HepG2 (cell line): ENCODE results near the gene THOC2. TPM values are rescaled to one million over a fixed set of nuclear protein-coding genes. Genes with fewer than 3 reads are reported as not detected.

Experiments used
- CEBPB ChIP-seq: IDR thresholded peaks from 2 replicates; pipeline ENCODE4 v1.6.1; 2011; ENCODE audit warnings: low read depth, low read length, improper control_type of control experiment, borderline replicate concordance
- RBM39 ChIP-seq: fragments of 200-400 bp; formaldehyde crosslinking; IDR thresholded peaks from one replicate; pipeline ENCODE4 v1.6.1; 2018; ENCODE audit warnings: antibody characterized with exemption, mild to moderate bottlenecking, low read depth, low read length; ENCODE audit not compliant: poor library complexity, severe bottlenecking
- SATB2 ChIP-seq: sonication (generic); formaldehyde crosslinking; IDR thresholded peaks from 2 replicates; pipeline ENCODE4 v1.5.0; 2020; ENCODE audit warnings: missing genetic modification reagents
- ZFP36L2 ChIP-seq: sonication (generic); formaldehyde crosslinking; IDR thresholded peaks from 2 replicates; pipeline ENCODE4 v1.4.0; 2020; ENCODE audit warnings: missing genetic modification reagents
- ZFP41 ChIP-seq: sonication (generic); formaldehyde crosslinking; IDR thresholded peaks from 2 replicates; pipeline ENCODE4 v1.4.0; 2020; ENCODE audit warnings: mild to moderate bottlenecking, missing genetic modification reagents, borderline replicate concordance
- ZNF12 ChIP-seq: sonication (generic); formaldehyde crosslinking; IDR thresholded peaks from 2 replicates; pipeline ENCODE4 v1.5.0; 2020; ENCODE audit warnings: missing genetic modification reagents
- ZNF800 ChIP-seq: sonication (generic); formaldehyde crosslinking; IDR thresholded peaks from 2 replicates; pipeline ENCODE4 v1.4.0; 2020; ENCODE audit warnings: missing genetic modification reagents
- ZNF83 ChIP-seq: sonication (generic); formaldehyde crosslinking; IDR thresholded peaks from 2 replicates; pipeline ENCODE4 v1.4.0; 2020; ENCODE audit warnings: missing genetic modification reagents, mild to moderate bottlenecking, borderline replicate concordance
- ZSCAN30 ChIP-seq: sonication (generic); formaldehyde crosslinking; IDR thresholded peaks from 2 replicates; pipeline ENCODE4 v1.5.0; 2020; ENCODE audit warnings: mild to moderate bottlenecking, missing genetic modification reagents
- ZSCAN9 ChIP-seq: IDR thresholded peaks from 2 replicates; pipeline ENCODE4 v1.6.1; 2016; ENCODE audit warnings: borderline replicate concordance
- polyA plus RNA-seq, 8 experiments: library from polyadenylated mRNA; depleted of rRNA in 3 of 8; stranded (reverse) in 7 of 8; unstranded in 1 of 8; fragments of >200 nt; fragmentation: Illumina TruSeq in 4 of 8; extraction: Trizol in 4 of 8; gene quantifications; 2 replicates each; pipeline versions ENCODE4 v1.2.1 to v1.2.3, GENCODE V29; 2011 to 2016; ENCODE audit warnings: low read depth in 4 of 8, missing spikeins in 1 of 8, mixed read lengths in 1 of 8; ENCODE audit not compliant: insufficient read depth in 1 of 8
- total RNA-seq, 5 experiments: library from RNA; depleted of rRNA; stranded (reverse); fragments of >200 nt; fragmentation: Illumina TruSeq; extraction: Trizol; gene quantifications; 2 replicates each; pipeline ENCODE4 v1.2.3, GENCODE V29; 2016; ENCODE audit warnings: low read depth in 1 of 5
- TF ChIP-seq, protein P1 (sequence below), 2 experiments: sonication (generic) in 1 of 2; formaldehyde crosslinking in 1 of 2; IDR thresholded peaks; 2 replicates each; pipeline versions ENCODE4 v1.6.1 to v1.9.0; 2014 to 2022; ENCODE audit warnings: antibody characterized with exemption in 1 of 2, borderline replicate concordance in 1 of 2, inconsistent platforms in 1 of 2, low read depth in 1 of 2, missing genetic modification reagents in 1 of 2
- TF ChIP-seq, protein P2 (sequence below): sonication (generic); formaldehyde crosslinking; IDR thresholded peaks from 2 replicates; pipeline ENCODE4 v1.4.0; 2020; ENCODE audit warnings: missing genetic modification reagents
- TF ChIP-seq, protein P3 (sequence below): IDR thresholded peaks from 2 replicates; pipeline ENCODE4 v1.6.1; 2018; ENCODE audit warnings: missing genetic modification reagents
- TF ChIP-seq, protein P4 (sequence below): sonication (generic); formaldehyde crosslinking; IDR thresholded peaks from 2 replicates; pipeline ENCODE4 v1.8.1; 2022; ENCODE audit warnings: mild to moderate bottlenecking, missing genetic modification reagents
- TF ChIP-seq, protein P5 (sequence below): sonication (generic); formaldehyde crosslinking; IDR thresholded peaks from 2 replicates; pipeline ENCODE4 v1.5.0; 2020; ENCODE audit warnings: missing genetic modification reagents

Gene THOC2
- total and polyA plus RNA-seq, 2 of the 13 experiments (the other 11 are each of a cell fraction or from before 2014, with no cell fraction given), result 87.1 to 101 TPM

GRCh38 chrX:123739474-123739873 lies 6.6 kb upstream of the THOC2 start (continued):
- TF ChIP-seq, protein P1, sequence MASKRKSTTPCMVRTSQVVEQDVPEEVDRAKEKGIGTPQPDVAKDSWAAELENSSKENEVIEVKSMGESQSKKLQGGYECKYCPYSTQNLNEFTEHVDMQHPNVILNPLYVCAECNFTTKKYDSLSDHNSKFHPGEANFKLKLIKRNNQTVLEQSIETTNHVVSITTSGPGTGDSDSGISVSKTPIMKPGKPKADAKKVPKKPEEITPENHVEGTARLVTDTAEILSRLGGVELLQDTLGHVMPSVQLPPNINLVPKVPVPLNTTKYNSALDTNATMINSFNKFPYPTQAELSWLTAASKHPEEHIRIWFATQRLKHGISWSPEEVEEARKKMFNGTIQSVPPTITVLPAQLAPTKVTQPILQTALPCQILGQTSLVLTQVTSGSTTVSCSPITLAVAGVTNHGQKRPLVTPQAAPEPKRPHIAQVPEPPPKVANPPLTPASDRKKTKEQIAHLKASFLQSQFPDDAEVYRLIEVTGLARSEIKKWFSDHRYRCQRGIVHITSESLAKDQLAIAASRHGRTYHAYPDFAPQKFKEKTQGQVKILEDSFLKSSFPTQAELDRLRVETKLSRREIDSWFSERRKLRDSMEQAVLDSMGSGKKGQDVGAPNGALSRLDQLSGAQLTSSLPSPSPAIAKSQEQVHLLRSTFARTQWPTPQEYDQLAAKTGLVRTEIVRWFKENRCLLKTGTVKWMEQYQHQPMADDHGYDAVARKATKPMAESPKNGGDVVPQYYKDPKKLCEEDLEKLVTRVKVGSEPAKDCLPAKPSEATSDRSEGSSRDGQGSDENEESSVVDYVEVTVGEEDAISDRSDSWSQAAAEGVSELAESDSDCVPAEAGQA (IDR thresholded peaks at IDR 0.05; ENCODE audit: low read depth), result no peak
- TF ChIP-seq, protein P1 (CRISPR knock-in tag; IDR thresholded peaks at IDR 0.05; ENCODE audit: borderline replicate concordance), result no peak
- no peak for TF ChIP-seq ZSCAN30 (CRISPR knock-in tag)
- no peak for TF ChIP-seq ZSCAN9 (CRISPR knock-in tag)
- no peak for TF ChIP-seq ZFP41
- TF ChIP-seq, protein P2, sequence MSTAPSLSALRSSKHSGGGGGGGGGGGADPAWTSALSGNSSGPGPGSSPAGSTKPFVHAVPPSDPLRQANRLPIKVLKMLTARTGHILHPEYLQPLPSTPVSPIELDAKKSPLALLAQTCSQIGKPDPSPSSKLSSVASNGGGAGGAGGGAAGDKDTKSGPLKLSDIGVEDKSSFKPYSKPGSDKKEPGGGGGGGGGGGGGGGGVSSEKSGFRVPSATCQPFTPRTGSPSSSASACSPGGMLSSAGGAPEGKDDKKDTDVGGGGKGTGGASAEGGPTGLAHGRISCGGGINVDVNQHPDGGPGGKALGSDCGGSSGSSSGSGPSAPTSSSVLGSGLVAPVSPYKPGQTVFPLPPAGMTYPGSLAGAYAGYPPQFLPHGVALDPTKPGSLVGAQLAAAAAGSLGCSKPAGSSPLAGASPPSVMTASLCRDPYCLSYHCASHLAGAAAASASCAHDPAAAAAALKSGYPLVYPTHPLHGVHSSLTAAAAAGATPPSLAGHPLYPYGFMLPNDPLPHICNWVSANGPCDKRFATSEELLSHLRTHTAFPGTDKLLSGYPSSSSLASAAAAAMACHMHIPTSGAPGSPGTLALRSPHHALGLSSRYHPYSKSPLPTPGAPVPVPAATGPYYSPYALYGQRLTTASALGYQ, result no peak
- no peak for TF ChIP-seq ZNF83 (CRISPR knock-in tag)
- TF ChIP-seq ZNF800 (CRISPR knock-in tag), result no peak
- TF ChIP-seq, protein P3, sequence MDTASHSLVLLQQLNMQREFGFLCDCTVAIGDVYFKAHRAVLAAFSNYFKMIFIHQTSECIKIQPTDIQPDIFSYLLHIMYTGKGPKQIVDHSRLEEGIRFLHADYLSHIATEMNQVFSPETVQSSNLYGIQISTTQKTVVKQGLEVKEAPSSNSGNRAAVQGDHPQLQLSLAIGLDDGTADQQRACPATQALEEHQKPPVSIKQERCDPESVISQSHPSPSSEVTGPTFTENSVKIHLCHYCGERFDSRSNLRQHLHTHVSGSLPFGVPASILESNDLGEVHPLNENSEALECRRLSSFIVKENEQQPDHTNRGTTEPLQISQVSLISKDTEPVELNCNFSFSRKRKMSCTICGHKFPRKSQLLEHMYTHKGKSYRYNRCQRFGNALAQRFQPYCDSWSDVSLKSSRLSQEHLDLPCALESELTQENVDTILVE (CRISPR knock-in tag), result no peak
- no peak for TF ChIP-seq SATB2
- TF ChIP-seq, protein P4, sequence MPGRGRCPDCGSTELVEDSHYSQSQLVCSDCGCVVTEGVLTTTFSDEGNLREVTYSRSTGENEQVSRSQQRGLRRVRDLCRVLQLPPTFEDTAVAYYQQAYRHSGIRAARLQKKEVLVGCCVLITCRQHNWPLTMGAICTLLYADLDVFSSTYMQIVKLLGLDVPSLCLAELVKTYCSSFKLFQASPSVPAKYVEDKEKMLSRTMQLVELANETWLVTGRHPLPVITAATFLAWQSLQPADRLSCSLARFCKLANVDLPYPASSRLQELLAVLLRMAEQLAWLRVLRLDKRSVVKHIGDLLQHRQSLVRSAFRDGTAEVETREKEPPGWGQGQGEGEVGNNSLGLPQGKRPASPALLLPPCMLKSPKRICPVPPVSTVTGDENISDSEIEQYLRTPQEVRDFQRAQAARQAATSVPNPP, result no peak
- TF ChIP-seq RBM39, result no peak
- TF ChIP-seq ZNF12 (CRISPR knock-in tag), result no peak
- TF ChIP-seq, protein P5, sequence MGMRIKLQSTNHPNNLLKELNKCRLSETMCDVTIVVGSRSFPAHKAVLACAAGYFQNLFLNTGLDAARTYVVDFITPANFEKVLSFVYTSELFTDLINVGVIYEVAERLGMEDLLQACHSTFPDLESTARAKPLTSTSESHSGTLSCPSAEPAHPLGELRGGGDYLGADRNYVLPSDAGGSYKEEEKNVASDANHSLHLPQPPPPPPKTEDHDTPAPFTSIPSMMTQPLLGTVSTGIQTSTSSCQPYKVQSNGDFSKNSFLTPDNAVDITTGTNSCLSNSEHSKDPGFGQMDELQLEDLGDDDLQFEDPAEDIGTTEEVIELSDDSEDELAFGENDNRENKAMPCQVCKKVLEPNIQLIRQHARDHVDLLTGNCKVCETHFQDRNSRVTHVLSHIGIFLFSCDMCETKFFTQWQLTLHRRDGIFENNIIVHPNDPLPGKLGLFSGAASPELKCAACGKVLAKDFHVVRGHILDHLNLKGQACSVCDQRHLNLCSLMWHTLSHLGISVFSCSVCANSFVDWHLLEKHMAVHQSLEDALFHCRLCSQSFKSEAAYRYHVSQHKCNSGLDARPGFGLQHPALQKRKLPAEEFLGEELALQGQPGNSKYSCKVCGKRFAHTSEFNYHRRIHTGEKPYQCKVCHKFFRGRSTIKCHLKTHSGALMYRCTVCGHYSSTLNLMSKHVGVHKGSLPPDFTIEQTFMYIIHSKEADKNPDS (CRISPR knock-in tag), result no peak
- peak; percentile 18; the same call in 1 of the 2 replicates for TF ChIP-seq CEBPB
- no peak for TF ChIP-seq ZFP36L2 (CRISPR knock-in tag)
